H9 (cell line): ENCODE results near the gene POU2AF1. TPM values are rescaled to one million over a fixed set of nuclear protein-coding genes. Genes with fewer than 3 reads are reported as not detected.

Experiments used
- DNase-seq: peaks from one replicate; pipeline ENCODE4 v3.0.0-alpha.2; 2017
- H2AFZ ChIP-seq: one replicate; pipeline ENCODE4 v1.6.1; 2013; ENCODE audit warnings: mild to moderate bottlenecking, low read length, control low read depth, moderate library complexity
- H2AK5ac ChIP-seq: 2 replicates; pipeline ENCODE4 v1.6.1; 2013; ENCODE audit warnings: low read length, control low read depth, mixed read lengths; ENCODE audit not compliant: insufficient read length
- H2BK120ac ChIP-seq: one replicate; pipeline ENCODE4 v1.6.1; 2013; ENCODE audit warnings: low read depth, mild to moderate bottlenecking, low read length, control low read depth, inconsistent platforms; ENCODE audit not compliant: poor library complexity, severe bottlenecking
- H2BK12ac ChIP-seq: 2 replicates; pipeline ENCODE4 v1.6.1; 2013; ENCODE audit warnings: low read length, control low read depth, mixed read lengths, low read depth; ENCODE audit not compliant: insufficient read length
- H2BK15ac ChIP-seq: 2 replicates; pipeline ENCODE4 v1.6.1; 2013; ENCODE audit warnings: low read depth, low read length, control low read depth
- H2BK20ac ChIP-seq: one replicate; pipeline ENCODE4 v1.6.1; 2013; ENCODE audit warnings: low read depth, mild to moderate bottlenecking, low read length, control low read depth, inconsistent platforms; ENCODE audit not compliant: poor library complexity, severe bottlenecking
- H2BK5ac ChIP-seq: 2 replicates; pipeline ENCODE4 v1.6.1; 2013; ENCODE audit warnings: low read length, control low read depth, mixed read lengths; ENCODE audit not compliant: insufficient read length
- H3K14ac ChIP-seq: 2 replicates; pipeline ENCODE4 v1.6.1; 2013; ENCODE audit warnings: low read length, control low read depth; ENCODE audit not compliant: insufficient read depth
- H3K18ac ChIP-seq: 2 replicates; pipeline ENCODE4 v1.6.1; 2013; ENCODE audit warnings: low read depth, mild to moderate bottlenecking, mixed read lengths, low read length, control low read depth; ENCODE audit not compliant: insufficient read length
- H3K23ac ChIP-seq: 2 replicates; pipeline ENCODE4 v1.6.1; 2013; ENCODE audit warnings: low read length, control low read depth, mixed read lengths, low read depth; ENCODE audit not compliant: insufficient read length
- H3K23me2 ChIP-seq: 2 replicates; pipeline ENCODE4 v1.6.1; 2013; ENCODE audit warnings: low read depth, mild to moderate bottlenecking, mixed read lengths, low read length, control low read depth; ENCODE audit not compliant: insufficient read length, poor library complexity, severe bottlenecking
- H3K27ac ChIP-seq: 2 replicates; pipeline ENCODE4 v1.5.1; 2013; ENCODE audit warnings: low read length, control low read depth, mixed read lengths, low read depth; ENCODE audit not compliant: insufficient read length
- H3K27me3 ChIP-seq: 2 replicates; pipeline ENCODE4 v1.6.1; 2013; ENCODE audit warnings: low read length, control low read depth, inconsistent platforms; ENCODE audit not compliant: insufficient read depth
- H3K4ac ChIP-seq: 2 replicates; pipeline ENCODE4 v1.6.1; 2013; ENCODE audit warnings: low read depth, mild to moderate bottlenecking, control low read depth, inconsistent platforms, low read length, moderate library complexity
- H3K4me1 ChIP-seq: 2 replicates; pipeline ENCODE4 v1.6.1; 2013; ENCODE audit warnings: low read length, control low read depth, inconsistent platforms; ENCODE audit not compliant: insufficient read depth
- H3K4me2 ChIP-seq: 2 replicates; pipeline ENCODE4 v1.6.1; 2013; ENCODE audit warnings: low read length, control low read depth, mixed read lengths; ENCODE audit not compliant: insufficient read length, insufficient read depth
- H3K56ac ChIP-seq: 2 replicates; pipeline ENCODE4 v1.6.1; 2013; ENCODE audit warnings: low read depth, mild to moderate bottlenecking, mixed read lengths, low read length, control low read depth; ENCODE audit not compliant: insufficient read length
- H3K79me1 ChIP-seq: 2 replicates; pipeline ENCODE4 v1.6.1; 2013; ENCODE audit warnings: low read depth, mild to moderate bottlenecking, moderate library complexity, low read length, control low read depth, inconsistent platforms; ENCODE audit not compliant: insufficient read depth, poor library complexity, severe bottlenecking
- H3K79me2 ChIP-seq: 2 replicates; pipeline ENCODE4 v1.6.1; 2013; ENCODE audit warnings: low read length, control low read depth, inconsistent platforms; ENCODE audit not compliant: insufficient read depth
- H3K9ac ChIP-seq: 2 replicates; pipeline ENCODE4 v1.6.1; 2013; ENCODE audit warnings: low read length, control low read depth, mixed read lengths; ENCODE audit not compliant: insufficient read length; ENCODE audit errors: extremely low read depth
- H3K9me3 ChIP-seq: one replicate; pipeline ENCODE4 v1.6.1; 2013; ENCODE audit warnings: low read depth, low read length, inconsistent platforms; ENCODE audit not compliant: control insufficient read depth
- H3T11ph ChIP-seq: one replicate; pipeline ENCODE4 v1.6.1; 2013; ENCODE audit warnings: mild to moderate bottlenecking, low read length, control low read depth, inconsistent platforms
- H4K20me1 ChIP-seq: one replicate; pipeline ENCODE4 v1.6.1; 2013; ENCODE audit not compliant: control insufficient read depth, insufficient read length, insufficient read depth
- H4K5ac ChIP-seq: 2 replicates; pipeline ENCODE4 v1.6.1; 2013; ENCODE audit warnings: low read depth, mild to moderate bottlenecking, mixed read lengths, low read length, control low read depth; ENCODE audit not compliant: insufficient read length
- H4K8ac ChIP-seq: replicated peaks from 2 replicates; pipeline ENCODE4 v1.6.1; 2013; ENCODE audit warnings: low read length, control low read depth, mixed read lengths, low read depth; ENCODE audit not compliant: insufficient read length
- H4K91ac ChIP-seq: 2 replicates; pipeline ENCODE4 v1.6.1; 2013; ENCODE audit warnings: low read depth, mild to moderate bottlenecking, moderate library complexity, mixed read lengths, low read length, control low read depth; ENCODE audit not compliant: insufficient read length
- H3K27ac Mint-ChIP-seq, 3 experiments: 2 replicates in 2 of 3; 3 replicates in 1 of 3; pipeline ENCODE4 v1.8.0; 2020 to 2021; ENCODE audit warnings: mixed read lengths in 3 of 3, mild to moderate bottlenecking in 1 of 3, moderate library complexity in 1 of 3
- H3K27me3 Mint-ChIP-seq: 2 replicates; pipeline ENCODE4 v1.8.0; 2021; ENCODE audit warnings: low read depth, mild to moderate bottlenecking, moderate library complexity, mixed read lengths
- H3K36me3 Mint-ChIP-seq, 3 experiments: 2 replicates in 2 of 3; 3 replicates in 1 of 3; pipeline ENCODE4 v1.8.0; 2020 to 2021; ENCODE audit warnings: low read depth in 3 of 3, mixed read lengths in 3 of 3; ENCODE audit not compliant: insufficient read depth in 1 of 3
- H3K4me1 Mint-ChIP-seq, 2 experiments: 2 replicates each; pipeline ENCODE4 v1.8.0; 2020; ENCODE audit warnings: mixed read lengths in 2 of 2
- H3K4me3 Mint-ChIP-seq, 2 experiments: 2 replicates in 1 of 2; 3 replicates in 1 of 2; pipeline ENCODE4 v1.8.0; 2020 to 2021; ENCODE audit warnings: mild to moderate bottlenecking in 2 of 2, mixed read lengths in 2 of 2, moderate library complexity in 1 of 2
- H3K9me3 Mint-ChIP-seq, 2 experiments: 2 replicates in 1 of 2; 3 replicates in 1 of 2; pipeline ENCODE4 v1.8.0; 2020; ENCODE audit warnings: mild to moderate bottlenecking in 2 of 2, mixed read lengths in 2 of 2, moderate library complexity in 1 of 2
- WGBS: extraction: QIAGEN DNeasy Blood & Tissue Kit; methylation state at CpG from one replicate; pipeline ENCODE4 v1.1.7; 2013; ENCODE audit warnings: missing lambda C conversion rate, low lambda C conversion rate, mixed read lengths; ENCODE audit not compliant: insufficient read length; ENCODE audit errors: extremely low coverage; 5-methylcytosine and 5-hydroxymethylcytosine counted together
- total RNA-seq: library from RNA; stranded (reverse); gene quantifications from 2 replicates; pipeline ENCODE4 v1.2.1, GENCODE V29; 2021
- TF ChIP-seq, protein P1 (sequence below): fragments of 200-600 bp; sonication (generic); conservative IDR thresholded peaks from 3 replicates; pipeline ENCODE4 v1.8.0; 2021; ENCODE audit warnings: antibody characterized with exemption, mild to moderate bottlenecking

POU2AF1 gene
- total RNA-seq, 1 experiment from 2014 or later = not detected

DNA sequence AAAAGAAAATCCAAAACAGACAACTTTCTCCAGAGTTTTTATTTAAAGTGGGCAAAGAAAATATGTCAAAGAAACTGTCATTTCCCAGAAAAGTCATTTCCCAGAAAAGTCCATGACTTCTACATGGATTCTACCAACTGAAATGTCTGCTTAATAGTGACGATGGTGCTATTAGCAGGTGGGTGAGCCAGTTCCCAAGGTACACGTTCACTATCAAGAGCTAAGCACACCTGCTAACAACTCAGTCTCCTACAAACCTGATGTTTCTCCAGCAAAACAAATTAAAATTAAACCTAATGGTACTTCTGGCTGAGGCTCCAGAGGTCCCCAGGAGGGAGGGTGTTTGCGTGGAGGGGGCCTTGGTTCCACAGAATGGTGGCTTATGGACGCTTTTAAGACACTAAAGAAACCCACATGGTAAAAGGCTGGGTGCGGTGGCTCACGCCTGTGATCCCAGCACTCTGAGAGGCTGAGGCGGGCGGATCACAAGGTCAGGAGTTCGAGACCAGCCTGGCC, 26.8 kb downstream of the POU2AF1 start:
- Histone ChIP-seq H4K91ac (no peak overlapping the region), H2AK5ac (no peak overlapping the region), H3K4me1 (no peaks in the 10 kb centered on the region), H3K56ac (no peak overlapping the region), H2BK20ac (no peak overlapping the region), H3K18ac (no peak overlapping the region), H3K4ac (no peak overlapping the region), H4K20me1 (no peaks in the 10 kb centered on the region), H3K4me2 (no peak overlapping the region), H4K5ac (no peak overlapping the region), H2AFZ (no peak overlapping the region), H3K27me3 (no peaks in the 10 kb centered on the region), H4K8ac (no peak overlapping the region), H3K9ac (no peak overlapping the region), H2BK120ac (no peak overlapping the region), H3K79me1 (no peaks in the 10 kb centered on the region), H3K23ac (no peak overlapping the region), H3K27ac (no peak overlapping the region), H3K9me3 (no peaks in the 10 kb centered on the region), H2BK5ac (no peak overlapping the region), H3T11ph (no peak overlapping the region), H3K79me2 (no peaks in the 10 kb centered on the region), H2BK12ac (no peak overlapping the region), H3K14ac (no peak overlapping the region), H2BK15ac (no peak overlapping the region), H3K23me2 (no peaks in the 10 kb centered on the region)
- no CpG with 5 or more reads among the region's 9 CpGs for WGBS
- H3K27ac Mint-ChIP-seq = no peak overlapping the region
- H3K9me3 Mint-ChIP-seq = no peaks in the 10 kb centered on the region; a peak in 1 of 5 replicates
- H3K27me3 Mint-ChIP-seq = peaks cover 3% of the 10 kb centered on the region; the same call in 1 of the 2 replicates
- no peak for DNase-seq
- H3K36me3 Mint-ChIP-seq = no peaks in the 10 kb centered on the region
- no peak overlapping the region for H3K4me3 Mint-ChIP-seq
- no peaks in the 10 kb centered on the region for H3K4me1 Mint-ChIP-seq
- TF ChIP-seq, protein P1, sequence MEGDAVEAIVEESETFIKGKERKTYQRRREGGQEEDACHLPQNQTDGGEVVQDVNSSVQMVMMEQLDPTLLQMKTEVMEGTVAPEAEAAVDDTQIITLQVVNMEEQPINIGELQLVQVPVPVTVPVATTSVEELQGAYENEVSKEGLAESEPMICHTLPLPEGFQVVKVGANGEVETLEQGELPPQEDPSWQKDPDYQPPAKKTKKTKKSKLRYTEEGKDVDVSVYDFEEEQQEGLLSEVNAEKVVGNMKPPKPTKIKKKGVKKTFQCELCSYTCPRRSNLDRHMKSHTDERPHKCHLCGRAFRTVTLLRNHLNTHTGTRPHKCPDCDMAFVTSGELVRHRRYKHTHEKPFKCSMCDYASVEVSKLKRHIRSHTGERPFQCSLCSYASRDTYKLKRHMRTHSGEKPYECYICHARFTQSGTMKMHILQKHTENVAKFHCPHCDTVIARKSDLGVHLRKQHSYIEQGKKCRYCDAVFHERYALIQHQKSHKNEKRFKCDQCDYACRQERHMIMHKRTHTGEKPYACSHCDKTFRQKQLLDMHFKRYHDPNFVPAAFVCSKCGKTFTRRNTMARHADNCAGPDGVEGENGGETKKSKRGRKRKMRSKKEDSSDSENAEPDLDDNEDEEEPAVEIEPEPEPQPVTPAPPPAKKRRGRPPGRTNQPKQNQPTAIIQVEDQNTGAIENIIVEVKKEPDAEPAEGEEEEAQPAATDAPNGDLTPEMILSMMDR = no peak
